ENCODE results near the gene DMBX1.

Gene DMBX1

DNA sequence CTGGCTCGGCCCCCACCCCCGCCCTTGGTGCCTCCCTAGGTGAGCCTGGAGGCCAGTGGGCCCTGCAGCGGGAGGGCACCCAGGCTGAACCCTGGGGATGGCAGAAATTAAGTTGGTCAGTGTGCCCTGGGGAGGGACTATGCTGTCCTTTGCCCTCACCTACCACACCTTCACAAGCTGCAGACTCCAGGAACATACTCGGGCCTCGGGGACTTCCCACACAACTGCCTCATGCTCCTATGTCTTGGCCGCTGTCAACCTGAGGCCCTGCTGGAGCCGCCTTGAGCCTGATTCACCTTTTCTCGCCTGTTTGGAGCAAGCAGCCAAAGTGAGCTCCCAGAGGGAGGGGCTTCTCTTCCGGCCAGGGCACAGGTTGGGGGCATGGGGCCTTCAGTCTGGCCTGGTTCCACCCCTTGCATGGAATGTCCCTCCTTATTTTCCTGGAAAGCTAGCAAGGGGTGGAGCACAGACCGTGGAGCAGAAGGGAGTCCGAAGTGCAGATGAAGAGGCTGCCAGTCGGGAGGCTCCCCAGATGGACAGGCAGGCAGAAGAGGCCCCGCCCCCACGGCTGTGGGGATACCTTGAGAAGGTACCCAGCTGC is 37.2 kb downstream of the DMBX1 start:
- no peak for DNase-seq

- peak; percentile 57 to 73 for DNase-seq
Measured at GRCh38 chr1:46527474-46528296, 38.0 kb downstream of the DMBX1 start.

- DNase-seq, result no peak
Measured at GRCh38 chr1:46528297-46528955, 38.8 kb downstream of the DMBX1 start.

- no peak for DNase-seq
Measured at GRCh38 chr1:46529031-46529630, 39.5 kb downstream of the DMBX1 start.

GRCh38 chr1:46530311-46530710 is 40.7 kb downstream of the DMBX1 start:
- DNase-seq, result no peak

- DNase-seq, result no peak
Measured at GRCh38 chr1:46530791-46531409, 41.3 kb downstream of the DMBX1 start.

- DNase-seq, result no peak
Measured at GRCh38 chr1:46532095-46532494, 42.5 kb downstream of the DMBX1 start.

GRCh38 chr1:46532498-46533178 is 43.0 kb downstream of the DMBX1 start:
- DNase-seq, result peak in 1 of 2 experiments; percentile 28

DNA sequence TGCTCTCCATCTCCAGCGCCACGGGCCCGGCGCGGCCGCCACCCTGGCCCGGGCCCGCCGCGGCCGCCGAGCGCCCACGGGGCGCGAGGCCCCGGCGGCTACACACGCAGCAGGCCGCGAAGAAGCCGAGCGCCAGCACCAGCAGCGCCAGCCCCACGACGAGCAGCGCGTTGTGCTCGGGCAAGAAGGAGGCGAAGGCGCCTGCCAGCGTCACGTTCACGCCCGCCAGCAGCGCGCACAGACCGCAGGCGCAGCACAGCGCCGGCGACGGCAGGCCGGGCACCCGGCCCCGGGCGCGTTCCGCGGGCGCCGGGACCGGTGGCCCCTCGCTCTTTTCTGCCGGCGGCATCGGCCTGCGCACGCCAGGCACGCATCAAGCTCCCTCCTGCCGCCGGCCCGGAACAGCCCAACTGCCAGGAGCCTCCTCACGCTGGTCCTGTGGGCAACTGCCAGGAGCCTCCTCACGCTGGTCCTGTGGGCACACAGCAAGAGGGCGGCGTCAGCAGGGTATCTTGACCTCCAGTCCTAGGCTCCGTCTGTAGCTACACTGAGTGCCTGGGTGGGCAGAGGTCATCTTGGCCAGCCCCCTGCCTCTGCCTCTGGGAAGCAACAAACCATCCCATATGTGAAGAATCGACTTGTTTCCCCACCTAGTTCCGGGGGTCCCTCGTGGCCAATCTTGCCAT is 43.7 kb downstream of the DMBX1 start:
- no peak for DNase-seq

GRCh38 chr1:46535063-46535462 is 45.4 kb downstream of the DMBX1 start:
- DNase-seq, result peak; percentile 45 to 51

DNA sequence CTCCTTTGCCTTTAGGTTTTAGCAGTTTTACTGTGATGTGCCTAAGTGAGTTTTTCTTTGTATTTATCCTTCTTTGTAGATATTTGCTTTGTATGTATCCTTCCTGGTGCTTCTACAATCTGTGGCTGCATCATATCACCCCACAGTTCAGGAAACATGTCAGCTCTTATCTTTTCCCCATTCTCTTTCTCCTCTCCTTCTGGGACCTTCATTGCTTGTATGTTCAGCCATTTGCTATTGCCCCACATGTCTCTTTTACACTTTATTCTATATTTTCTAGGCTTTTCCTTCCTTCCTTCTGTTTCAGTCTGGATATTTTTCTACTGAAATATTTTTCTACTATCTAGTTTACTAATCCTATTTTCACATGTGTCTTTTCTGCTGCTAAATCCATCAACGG is 46.9 kb downstream of the DMBX1 start:
- DNase-seq, result no peak

GRCh38 chr1:46537651-46538050 is 48.0 kb downstream of the DMBX1 start:
- DNase-seq, result no peak

GRCh38 chr1:46538147-46538546 is 48.5 kb downstream of the DMBX1 start:
- DNase-seq, result no peak

Data from AML-193 (cell line).